ENCODE results near the gene ZAP70. TPM values are rescaled to one million over a fixed set of nuclear protein-coding genes. Genes with fewer than 3 reads are reported as not detected.
"Not testable (repeated sequence)": the region's sequence is repeated elsewhere in the genome, so short reads cannot be mapped to it uniquely, and the experiment has no call there.

ZAP70 gene
- total and polyA plus RNA-seq, 9 donors, result 0.45 to 2.0 (median 0.75) TPM

GRCh38 chr2:97678298-97678697 lies 35.1 kb upstream of the ZAP70 start:
- intact Hi-C loops (cut with DNase I), result no loop called here
- Histone ChIP-seq H3K36me3 (no peaks in the 10 kb centered on the region), H3K4me1 (ENCODE audit: insufficient read depth) (no peaks in the 10 kb centered on the region), H3K9me3 (no peaks in the 10 kb centered on the region), H3K4me3 (no peak overlapping the region), H3K27me3 (no peaks in the 10 kb centered on the region), H3K27ac (no peak overlapping the region)
- no peak for TF ChIP-seq CTCF (IDR thresholded peaks at IDR 0.05)
- no peak for TF ChIP-seq EP300 (IDR thresholded peaks at IDR 0.05)
- TF ChIP-seq POLR2A (IDR thresholded peaks at IDR 0.05), result no peak
- DNase-seq, result no peak
- WGBS, 3 donors, result 88 to 100% (median 100%) methylated on average over 1 of the region's 1 CpG

- H3K27ac ChIP-seq; DNase-seq; H3K4me3 ChIP-seq; H3K27me3 ChIP-seq; H3K4me1 ChIP-seq (ENCODE audit: insufficient read depth); H3K36me3 ChIP-seq; H3K9me3 ChIP-seq; intact Hi-C loops (cut with DNase I): not testable (repeated sequence)
- 91 to 99% (median 94%) methylated on average over 2 to 3 of the region's 3 CpGs for WGBS, 3 donors
These were observed 26.1 kb upstream of the ZAP70 start for GRCh38 chr2:97687235-97687634.

GRCh38 chr2:97688062-97688827 lies 25.1 kb upstream of the ZAP70 start:
- no peak for TF ChIP-seq CTCF (IDR thresholded peaks at IDR 0.05)
- no peak for TF ChIP-seq POLR2A (IDR thresholded peaks at IDR 0.05)
- no peak for TF ChIP-seq EP300 (IDR thresholded peaks at IDR 0.05)
- no peaks in the 10 kb centered on the region for H3K4me1 ChIP-seq (ENCODE audit: insufficient read depth)
- DNase-seq, result no peak
- no peaks in the 10 kb centered on the region for H3K27me3 ChIP-seq
- H3K27ac ChIP-seq, result no peak overlapping the region
- intact Hi-C loops (cut with DNase I), result no loop called here
- H3K4me3 ChIP-seq, result no peak overlapping the region
- no peaks in the 10 kb centered on the region for H3K9me3 ChIP-seq
- WGBS, 3 donors, result 80 to 86% (median 84%) methylated on average over 11 of the region's 11 CpGs
- H3K36me3 ChIP-seq, result no peaks in the 10 kb centered on the region

- TF ChIP-seq CTCF (IDR thresholded peaks at IDR 0.05) (no peak), POLR2A (IDR thresholded peaks at IDR 0.05) (no peak), EP300 (IDR thresholded peaks at IDR 0.05) (no peak)
- Histone ChIP-seq H3K27ac (no peak overlapping the region), H3K36me3 (no peaks in the 10 kb centered on the region), H3K4me1 (ENCODE audit: insufficient read depth) (no peaks in the 10 kb centered on the region), H3K27me3 (no peaks in the 10 kb centered on the region), H3K9me3 (no peaks in the 10 kb centered on the region), H3K4me3 (no peak overlapping the region)
- intact Hi-C loops (cut with DNase I), result loop anchor here in 1 of 4 donors (10.0 kb wide), 1 partner anchor 96 kb away; no protein-coding TSS in a partner anchor
- 43 to 47% (median 46%) methylated on average over 6 of the region's 6 CpGs for WGBS, 3 donors
- DNase-seq, result no peak
These were observed 22.2 kb upstream of the ZAP70 start for GRCh38 chr2:97691166-97691565.

GRCh38 chr2:97693476-97693875 lies 19.9 kb upstream of the ZAP70 start:
- Histone ChIP-seq H3K27ac (no peak overlapping the region), H3K36me3 (no peaks in the 10 kb centered on the region), H3K4me3 (no peak overlapping the region), H3K27me3 (no peaks in the 10 kb centered on the region), H3K9me3 (no peaks in the 10 kb centered on the region), H3K4me1 (ENCODE audit: insufficient read depth) (no peaks in the 10 kb centered on the region)
- DNase-seq, result no peak
- intact Hi-C loops (cut with DNase I), result loop anchor here in 1 of 4 donors (10.0 kb wide), 1 partner anchor 99 kb away; no protein-coding TSS in a partner anchor
- TF ChIP-seq CTCF (IDR thresholded peaks at IDR 0.05) (no peak), POLR2A (IDR thresholded peaks at IDR 0.05) (no peak), EP300 (IDR thresholded peaks at IDR 0.05) (no peak)

Measured in ovary (tissue), 9 donors.